Smooth muscle cell (in vitro differentiated cells): Measurements from ENCODE around the gene UBA1. TPM values are rescaled to one million over a fixed set of nuclear protein-coding genes. Genes with fewer than 3 reads are reported as not detected.

Source experiments
- DNase-seq: peaks from one replicate; lab custom pipeline; 2025; ENCODE audit not compliant: unreplicated experiment; lab: John Stamatoyannopoulos, UW
- H2AFZ ChIP-seq: fragments of 200-600 bp; sonication (generic); 2 replicates; pipeline ENCODE4 v1.6.0; 2016; ENCODE audit warnings: antibody characterized with exemption, low read depth, mild to moderate bottlenecking
- H3F3A ChIP-seq: fragments of 200-600 bp; sonication (generic); 2 replicates; pipeline ENCODE4 v1.6.0; 2017; ENCODE audit warnings: antibody characterized with exemption, low read depth
- H3K27ac ChIP-seq: fragments of 200-600 bp; sonication (generic); 2 replicates; pipeline ENCODE4 v1.5.1; 2016; ENCODE audit warnings: low read depth, mild to moderate bottlenecking
- H3K27me3 ChIP-seq: fragments of 200-600 bp; sonication (generic); 2 replicates; pipeline ENCODE4 v1.6.1; 2016; ENCODE audit warnings: low read depth, mild to moderate bottlenecking
- H3K36me3 ChIP-seq: fragments of 200-600 bp; sonication (generic); 2 replicates; pipeline ENCODE4 v1.5.1; 2016; ENCODE audit warnings: low read depth
- H3K4me1 ChIP-seq: fragments of 200-600 bp; sonication (generic); 2 replicates; pipeline ENCODE4 v1.5.1; 2016; ENCODE audit warnings: low read depth
- H3K4me2 ChIP-seq: fragments of 200-600 bp; sonication (generic); 2 replicates; pipeline ENCODE4 v1.6.0; 2016; ENCODE audit warnings: mild to moderate bottlenecking
- H3K4me3 ChIP-seq: fragments of 200-600 bp; sonication (generic); 2 replicates; pipeline ENCODE4 v1.5.1; 2016; ENCODE audit warnings: mild to moderate bottlenecking
- H3K79me2 ChIP-seq: fragments of 200-600 bp; sonication (generic); 2 replicates; pipeline ENCODE4 v1.6.0; 2016; ENCODE audit warnings: low read depth, mild to moderate bottlenecking
- H3K9ac ChIP-seq: fragments of 200-600 bp; sonication (generic); 2 replicates; pipeline ENCODE4 v1.6.0; 2016; ENCODE audit warnings: low read depth
- H3K9me3 ChIP-seq: fragments of 200-600 bp; sonication (generic); replicated peaks from 2 replicates; pipeline ENCODE4 v1.5.1; 2016; ENCODE audit warnings: low read depth
- H4K20me1 ChIP-seq: fragments of 200-600 bp; sonication (generic); 2 replicates; pipeline ENCODE4 v1.6.0; 2016; ENCODE audit warnings: low read depth
- WGBS: methylation state at CpG from one replicate; pipeline ENCODE4 v1.1.7; 2016; ENCODE audit warnings: low lambda C conversion rate; 5-methylcytosine and 5-hydroxymethylcytosine counted together
- polyA plus RNA-seq: library from polyadenylated mRNA; unstranded; fragments of >200 nt; fragmentation: Nextera tagmentation; extraction: Ambion mirVana; gene quantifications from 2 replicates; pipeline ENCODE4 v1.2.1, GENCODE V29; 2016
- total RNA-seq: library from RNA; depleted of rRNA; stranded (reverse); fragments of >200 nt; gene quantifications from 2 replicates; pipeline ENCODE4 v1.2.3, GENCODE V29; 2014
- TF ChIP-seq, protein P1 (sequence below): fragments of 200-600 bp; sonication (generic); IDR thresholded peaks from 2 replicates; pipeline ENCODE4 v1.5.1; 2017; ENCODE audit warnings: borderline replicate concordance, mild to moderate bottlenecking, antibody characterized with exemption; ENCODE audit not compliant: insufficient read depth, poor library complexity, severe bottlenecking

The UBA1 gene
- total and polyA plus RNA-seq, 2 experiments from 2014 or later: 223 to 246 TPM

GRCh38 chrX:47212381-47213293 is 19.0 kb downstream of the UBA1 start:
- H3K4me3 ChIP-seq: no peak overlapping the region

DNA sequence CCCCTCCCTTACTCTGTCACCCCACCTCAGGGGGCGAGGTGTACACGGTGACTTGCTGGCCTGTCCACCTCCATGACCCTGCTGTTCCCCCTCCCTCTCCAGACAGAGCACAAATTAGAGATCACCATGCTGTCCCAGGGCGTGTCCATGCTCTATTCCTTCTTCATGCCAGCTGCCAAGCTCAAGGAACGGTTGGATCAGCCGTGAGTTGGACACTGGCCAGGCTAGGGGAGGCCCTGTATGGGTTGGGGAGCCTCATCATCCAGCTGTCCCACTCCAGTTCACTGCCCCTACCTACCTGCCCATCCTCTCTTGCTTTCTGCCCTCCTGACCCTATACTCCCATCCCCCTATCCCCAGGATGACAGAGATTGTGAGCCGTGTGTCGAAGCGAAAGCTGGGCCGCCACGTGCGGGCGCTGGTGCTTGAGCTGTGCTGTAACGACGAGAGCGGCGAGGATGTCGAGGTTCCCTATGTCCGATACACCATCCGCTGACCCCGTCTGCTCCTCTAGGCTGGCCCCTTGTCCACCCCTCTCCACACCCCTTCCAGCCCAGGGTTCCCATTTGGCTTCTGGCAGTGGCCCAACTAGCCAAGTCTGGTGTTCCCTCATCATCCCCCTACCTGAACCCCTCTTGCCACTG is 20.9 kb downstream of the UBA1 start:
- Histone ChIP-seq H4K20me1 (peaks cover 22% of the 10 kb centered on the region), H3K79me2 (peaks cover 10% of the 10 kb centered on the region), H3K4me3 (no peak overlapping the region), H3K9me3 (no peaks in the 10 kb centered on the region), H3K36me3 (peaks cover 14% of the 10 kb centered on the region), H3K9ac (no peak overlapping the region), H3K4me2 (no peak overlapping the region), H3K27ac (peak overlapping the region; percentile 99), H3K4me1 (peaks cover 10% of the 10 kb centered on the region), H2AFZ (no peak overlapping the region), H3K27me3 (no peaks in the 10 kb centered on the region), H3F3A (peaks cover 47% of the 10 kb centered on the region)
- TF ChIP-seq, protein P1, sequence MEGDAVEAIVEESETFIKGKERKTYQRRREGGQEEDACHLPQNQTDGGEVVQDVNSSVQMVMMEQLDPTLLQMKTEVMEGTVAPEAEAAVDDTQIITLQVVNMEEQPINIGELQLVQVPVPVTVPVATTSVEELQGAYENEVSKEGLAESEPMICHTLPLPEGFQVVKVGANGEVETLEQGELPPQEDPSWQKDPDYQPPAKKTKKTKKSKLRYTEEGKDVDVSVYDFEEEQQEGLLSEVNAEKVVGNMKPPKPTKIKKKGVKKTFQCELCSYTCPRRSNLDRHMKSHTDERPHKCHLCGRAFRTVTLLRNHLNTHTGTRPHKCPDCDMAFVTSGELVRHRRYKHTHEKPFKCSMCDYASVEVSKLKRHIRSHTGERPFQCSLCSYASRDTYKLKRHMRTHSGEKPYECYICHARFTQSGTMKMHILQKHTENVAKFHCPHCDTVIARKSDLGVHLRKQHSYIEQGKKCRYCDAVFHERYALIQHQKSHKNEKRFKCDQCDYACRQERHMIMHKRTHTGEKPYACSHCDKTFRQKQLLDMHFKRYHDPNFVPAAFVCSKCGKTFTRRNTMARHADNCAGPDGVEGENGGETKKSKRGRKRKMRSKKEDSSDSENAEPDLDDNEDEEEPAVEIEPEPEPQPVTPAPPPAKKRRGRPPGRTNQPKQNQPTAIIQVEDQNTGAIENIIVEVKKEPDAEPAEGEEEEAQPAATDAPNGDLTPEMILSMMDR: no peak
- DNase-seq: no peak
- 97% methylated on average over 20 of the region's 20 CpGs for WGBS

More at GRCh38 chrX:47212381-47213293, 19.0 kb downstream of the UBA1 start:
- WGBS: 95% methylated on average over 12 of the region's 12 CpGs
- H3K4me1 ChIP-seq: peaks cover 9% of the 10 kb centered on the region
- no peaks in the 10 kb centered on the region for H3K79me2 ChIP-seq
- TF ChIP-seq, protein P1: no peak
- H3K36me3 ChIP-seq: peaks cover 15% of the 10 kb centered on the region
- no peak for DNase-seq
- H3K27ac ChIP-seq: no peak overlapping the region
- H3K27me3 ChIP-seq: no peaks in the 10 kb centered on the region
- no peak overlapping the region for H3K4me2 ChIP-seq
- H3K9me3 ChIP-seq: no peaks in the 10 kb centered on the region
- H2AFZ ChIP-seq: no peak overlapping the region
- peaks cover 28% of the 10 kb centered on the region for H4K20me1 ChIP-seq
- no peak overlapping the region for H3K9ac ChIP-seq
- peaks cover 51% of the 10 kb centered on the region for H3F3A ChIP-seq

DNA sequence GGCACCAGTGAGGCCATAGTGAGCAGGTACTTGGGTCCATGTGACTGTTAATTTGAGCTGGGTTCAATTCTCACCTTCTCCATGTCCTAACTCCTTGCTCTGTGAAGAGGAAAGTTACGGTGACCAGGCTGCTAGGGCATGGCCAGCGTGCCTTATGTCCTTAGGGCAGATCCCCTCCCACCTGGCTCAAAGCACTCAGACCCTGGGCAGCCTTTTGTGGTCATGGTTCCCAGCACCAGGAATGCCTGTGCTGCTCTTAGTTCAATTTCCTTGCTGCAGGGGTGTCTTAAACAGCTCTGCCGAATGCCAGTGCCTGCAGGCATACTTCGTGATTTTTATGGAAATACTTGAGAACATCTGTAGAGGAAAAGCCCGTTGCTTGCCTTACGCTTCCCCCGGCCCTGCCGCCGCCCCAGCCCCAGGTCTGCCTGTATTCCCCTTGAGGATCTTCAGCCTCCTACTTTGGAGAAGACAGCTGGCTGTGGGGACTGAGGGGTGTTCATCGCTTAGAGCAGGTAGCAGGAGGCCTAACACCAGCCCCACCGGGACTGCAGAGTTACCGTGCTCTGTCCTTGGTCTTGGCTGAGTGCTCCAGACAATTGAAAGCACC is 21.8 kb downstream of the UBA1 start:
- H3K4me2 ChIP-seq: no peak overlapping the region
- peak overlapping the region; percentile 99 for H3K27ac ChIP-seq
- TF ChIP-seq, protein P1: no peak
- 85% methylated on average over 12 of the region's 12 CpGs for WGBS
- DNase-seq: no peak
- H3K79me2 ChIP-seq: peaks cover 18% of the 10 kb centered on the region
- no peak overlapping the region for H3K9ac ChIP-seq
- H3K9me3 ChIP-seq: no peaks in the 10 kb centered on the region
- no peak overlapping the region for H3K4me3 ChIP-seq
- H3K27me3 ChIP-seq: no peaks in the 10 kb centered on the region
- H3K4me1 ChIP-seq: peaks cover 19% of the 10 kb centered on the region
- no peak overlapping the region for H2AFZ ChIP-seq
- peaks cover 26% of the 10 kb centered on the region for H4K20me1 ChIP-seq
- H3K36me3 ChIP-seq: peaks cover 7% of the 10 kb centered on the region
- H3F3A ChIP-seq: peaks cover 47% of the 10 kb centered on the region
